Activated T-helper 17 cell treated with anti-CD3 and anti-CD28 coated beads, Interleukin-2, amount 50 U/mL, for 72 hours (primary cell): ENCODE data around the gene FOXP4. TPM values are rescaled to one million over a fixed set of nuclear protein-coding genes. Genes with fewer than 3 reads are reported as not detected.

ENCODE experiments used
- ATAC-seq: fragments of 150-1000 bp; cut with Tn5 transposase; replicated peaks from 2 replicates; pipeline ENCODE4 v1.10.0; 2021; ENCODE audit warnings: mild to moderate bottlenecking, moderate library complexity
- H3K27ac Mint-ChIP-seq: one replicate; pipeline ENCODE4 v1.8.0; 2022; ENCODE audit warnings: mixed read lengths
- H3K27me3 Mint-ChIP-seq: one replicate; pipeline ENCODE4 v1.8.0; 2022; ENCODE audit warnings: mixed read lengths
- H3K36me3 Mint-ChIP-seq: one replicate; pipeline ENCODE4 v1.8.0; 2022; ENCODE audit warnings: low read depth, mild to moderate bottlenecking, mixed read lengths
- H3K4me1 Mint-ChIP-seq: one replicate; pipeline ENCODE4 v1.8.0; 2022; ENCODE audit warnings: mixed read lengths
- H3K4me3 Mint-ChIP-seq: one replicate; pipeline ENCODE4 v1.8.0; 2022; ENCODE audit warnings: mild to moderate bottlenecking, mixed read lengths
- H3K9me3 Mint-ChIP-seq: one replicate; pipeline ENCODE4 v1.8.0; 2022; ENCODE audit warnings: mixed read lengths
- total RNA-seq, 2 donors: library from RNA; stranded (reverse); gene quantifications; one replicate each; pipeline ENCODE4 v1.2.3, GENCODE V29; 2022

FOXP4 gene
- total RNA-seq, 2 donors from 2014 or later, result 8.7 to 11.6 TPM

DNA sequence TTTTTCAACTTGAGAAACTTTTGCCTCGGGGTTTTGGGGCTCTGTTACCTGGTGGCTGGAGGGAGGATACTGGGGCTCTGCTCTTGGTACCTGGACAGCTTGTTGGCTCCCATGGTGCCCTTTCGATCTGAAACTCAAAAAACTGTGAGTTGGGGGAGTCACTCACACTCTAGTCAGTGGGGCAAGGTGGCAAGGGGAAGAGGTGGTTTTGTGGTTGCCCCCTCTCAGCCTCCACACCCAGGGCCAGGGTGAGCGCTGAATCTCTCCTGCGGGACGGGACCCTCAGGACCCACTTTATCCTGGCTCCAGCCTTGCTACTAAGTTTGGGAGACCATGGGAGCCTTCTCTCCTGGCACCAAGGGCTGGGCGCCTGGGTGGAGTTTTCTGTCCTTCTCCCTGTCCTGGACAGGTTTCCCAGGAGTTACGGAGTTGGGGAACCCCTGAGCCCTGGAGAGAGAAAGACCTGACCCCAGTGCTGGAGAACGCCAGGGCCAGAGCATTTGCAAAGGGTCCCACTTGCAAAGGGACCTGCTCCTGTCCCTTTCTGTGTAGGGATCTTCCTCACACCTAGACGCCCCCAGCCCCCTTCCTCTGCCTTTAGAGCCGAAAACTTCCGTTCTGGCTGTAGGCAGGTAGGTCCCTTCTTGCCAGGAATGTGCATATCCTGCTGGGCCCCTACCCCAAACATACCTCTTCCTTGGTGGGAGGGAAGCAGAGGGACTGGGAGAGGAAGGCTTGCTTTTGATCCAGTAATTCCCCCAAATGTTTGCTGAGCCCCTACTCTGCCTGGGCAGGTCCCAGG lies 2.9 kb downstream of the FOXP4 start:
- Mint-ChIP-seq H3K27me3 (no peaks in the 10 kb centered on the region), H3K4me3 (peak overlapping the region; percentile 81)

DNA sequence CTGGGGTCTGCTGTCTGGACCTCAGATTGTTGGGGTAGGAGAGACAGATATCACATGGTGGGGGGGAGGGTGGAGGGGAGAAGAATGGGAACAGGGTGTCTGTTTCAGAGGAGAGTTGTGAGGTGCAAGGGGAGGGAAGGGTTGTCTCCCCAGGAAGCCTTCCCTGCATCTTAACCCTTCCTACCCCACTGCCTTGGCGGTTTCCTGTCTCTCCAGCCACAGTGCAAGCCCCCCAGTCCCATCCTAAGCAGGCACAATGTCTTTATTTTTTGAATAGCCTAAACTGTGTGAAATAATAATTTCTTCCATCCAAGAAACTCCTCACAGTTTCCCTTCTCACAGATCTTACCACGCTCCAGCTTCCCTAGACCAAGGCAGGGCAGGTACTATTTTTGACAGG lies 3.5 kb downstream of the FOXP4 start:
- Mint-ChIP-seq H3K4me1 (peaks cover 12% of the 10 kb centered on the region), H3K9me3 (no peaks in the 10 kb centered on the region), H3K36me3 (peaks cover 22% of the 10 kb centered on the region), H3K27me3 (no peaks in the 10 kb centered on the region), H3K27ac (no peak overlapping the region), H3K4me3 (peak overlapping the region; percentile 81)
- no peak for ATAC-seq

More for the DNA sequence above, 2.9 kb downstream of the FOXP4 start:
- Mint-ChIP-seq H3K9me3 (no peaks in the 10 kb centered on the region), H3K27ac (no peak overlapping the region), H3K4me1 (peaks cover 12% of the 10 kb centered on the region), H3K36me3 (peaks cover 22% of the 10 kb centered on the region)
- ATAC-seq, result no peak

DNA sequence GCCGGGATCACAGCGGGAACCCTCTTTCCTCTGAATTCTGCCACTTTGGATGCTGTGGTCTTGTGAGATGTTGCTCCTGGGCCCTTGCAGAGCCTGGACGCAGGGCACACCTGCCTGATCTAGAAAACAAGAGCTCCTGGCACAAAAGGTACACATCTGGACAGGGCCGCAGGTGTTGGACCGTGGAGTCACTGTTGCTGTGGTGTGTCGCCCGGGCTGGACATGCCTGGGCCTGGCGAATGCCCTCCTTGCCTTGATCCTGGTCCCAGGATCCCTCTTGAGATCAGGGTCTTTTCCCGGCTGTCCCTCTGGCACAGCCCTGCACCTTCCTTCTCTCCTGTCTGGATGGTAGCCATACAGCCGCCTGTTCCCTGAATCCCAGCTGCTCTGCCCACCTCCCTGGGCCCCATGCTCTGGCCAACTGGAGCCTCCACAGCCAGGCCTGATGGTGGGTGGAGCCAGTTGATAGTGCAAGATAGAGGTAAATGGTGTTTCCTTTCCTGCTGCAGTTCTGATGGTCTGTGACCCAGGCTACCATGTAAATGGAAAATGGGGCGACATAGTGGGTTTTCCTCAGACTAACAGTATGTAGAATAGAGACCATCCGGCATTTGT lies 5.0 kb downstream of the FOXP4 start:
- Mint-ChIP-seq H3K27ac (no peak overlapping the region), H3K36me3 (peaks cover 22% of the 10 kb centered on the region), H3K4me3 (no peak overlapping the region), H3K4me1 (peaks cover 8% of the 10 kb centered on the region), H3K27me3 (no peaks in the 10 kb centered on the region), H3K9me3 (no peaks in the 10 kb centered on the region)
- ATAC-seq, result no peak

DNA sequence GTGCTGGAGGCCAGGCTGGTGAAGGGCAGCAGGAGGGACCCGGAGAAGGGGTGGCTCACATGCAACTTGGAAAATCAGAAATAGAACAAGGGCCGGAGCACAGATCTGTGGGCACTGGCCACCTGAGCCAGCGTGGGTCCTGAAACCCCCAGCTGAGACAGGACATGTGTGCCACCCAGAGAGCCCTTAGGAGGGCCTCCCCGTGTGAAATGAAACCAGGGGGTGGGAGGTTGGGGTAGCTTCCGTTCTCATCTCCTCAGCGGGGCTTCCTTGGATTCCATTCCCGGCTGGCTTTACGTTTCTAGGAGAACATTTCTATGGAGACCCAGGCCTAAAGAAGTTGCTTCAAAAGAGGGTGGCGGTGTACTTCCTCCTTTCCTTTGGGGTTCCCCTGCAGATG lies 5.7 kb downstream of the FOXP4 start:
- Mint-ChIP-seq H3K27ac (no peak overlapping the region), H3K36me3 (peaks cover 22% of the 10 kb centered on the region), H3K27me3 (no peaks in the 10 kb centered on the region), H3K4me3 (no peak overlapping the region), H3K4me1 (peaks cover 8% of the 10 kb centered on the region), H3K9me3 (no peaks in the 10 kb centered on the region)
- no peak for ATAC-seq

DNA sequence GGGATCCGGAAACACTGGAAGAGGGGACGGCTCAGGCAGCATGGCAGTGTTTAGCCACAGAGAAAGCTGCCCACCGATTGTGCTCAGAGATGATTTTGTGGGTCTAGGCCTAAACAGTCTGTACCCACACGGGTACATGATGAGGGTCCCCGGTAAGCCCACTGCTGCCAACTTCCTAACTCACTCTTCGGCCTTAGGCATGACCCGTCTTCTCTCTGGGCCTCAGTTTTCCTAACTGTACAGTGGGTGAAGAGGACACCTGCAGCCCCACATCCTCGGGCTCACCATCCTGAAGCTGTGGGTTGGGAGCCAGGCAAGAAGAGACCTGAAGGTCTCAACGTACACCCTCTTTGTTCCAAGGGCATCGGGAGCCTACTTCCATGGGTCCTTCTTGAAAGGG lies 6.5 kb downstream of the FOXP4 start:
- peaks cover 22% of the 10 kb centered on the region for H3K36me3 Mint-ChIP-seq
- no peak overlapping the region for H3K27ac Mint-ChIP-seq
- H3K4me1 Mint-ChIP-seq, result peaks cover 8% of the 10 kb centered on the region
- no peaks in the 10 kb centered on the region for H3K9me3 Mint-ChIP-seq
- no peaks in the 10 kb centered on the region for H3K27me3 Mint-ChIP-seq
- no peak for ATAC-seq
- H3K4me3 Mint-ChIP-seq, result no peak overlapping the region

DNA sequence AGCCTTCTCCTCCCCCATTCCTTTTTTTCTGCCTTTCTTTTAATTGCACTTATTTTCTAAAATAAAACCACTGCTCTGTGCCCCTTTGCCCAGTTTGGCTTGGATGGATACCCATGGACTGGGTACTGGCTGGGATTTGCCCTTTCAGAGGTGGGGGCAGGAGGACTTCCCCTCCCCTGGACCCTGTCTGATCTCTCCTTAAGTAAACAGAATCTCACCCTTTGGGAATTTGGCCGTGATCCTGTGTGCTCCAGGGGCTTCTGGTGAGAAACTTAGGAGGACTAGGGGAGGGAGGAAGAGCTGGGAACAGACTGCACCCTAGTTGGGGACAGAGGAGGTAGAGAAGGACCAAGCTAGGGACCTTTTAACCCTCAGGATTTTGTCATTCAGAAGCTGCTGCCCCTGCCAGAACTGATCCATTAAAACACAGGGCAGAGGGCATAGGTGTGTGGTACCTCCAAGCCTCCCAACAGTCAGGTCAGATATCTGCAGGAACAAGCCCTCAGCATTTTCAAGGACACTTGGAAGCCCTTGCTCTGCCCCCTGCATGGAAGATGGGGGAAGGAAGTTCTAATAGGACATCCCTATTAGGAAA lies 7.3 kb downstream of the FOXP4 start:
- Mint-ChIP-seq H3K4me3 (no peak overlapping the region), H3K27ac (no peak overlapping the region), H3K9me3 (no peaks in the 10 kb centered on the region), H3K36me3 (peaks cover 22% of the 10 kb centered on the region), H3K27me3 (no peaks in the 10 kb centered on the region), H3K4me1 (peaks cover 8% of the 10 kb centered on the region)
- ATAC-seq, result no peak

DNA sequence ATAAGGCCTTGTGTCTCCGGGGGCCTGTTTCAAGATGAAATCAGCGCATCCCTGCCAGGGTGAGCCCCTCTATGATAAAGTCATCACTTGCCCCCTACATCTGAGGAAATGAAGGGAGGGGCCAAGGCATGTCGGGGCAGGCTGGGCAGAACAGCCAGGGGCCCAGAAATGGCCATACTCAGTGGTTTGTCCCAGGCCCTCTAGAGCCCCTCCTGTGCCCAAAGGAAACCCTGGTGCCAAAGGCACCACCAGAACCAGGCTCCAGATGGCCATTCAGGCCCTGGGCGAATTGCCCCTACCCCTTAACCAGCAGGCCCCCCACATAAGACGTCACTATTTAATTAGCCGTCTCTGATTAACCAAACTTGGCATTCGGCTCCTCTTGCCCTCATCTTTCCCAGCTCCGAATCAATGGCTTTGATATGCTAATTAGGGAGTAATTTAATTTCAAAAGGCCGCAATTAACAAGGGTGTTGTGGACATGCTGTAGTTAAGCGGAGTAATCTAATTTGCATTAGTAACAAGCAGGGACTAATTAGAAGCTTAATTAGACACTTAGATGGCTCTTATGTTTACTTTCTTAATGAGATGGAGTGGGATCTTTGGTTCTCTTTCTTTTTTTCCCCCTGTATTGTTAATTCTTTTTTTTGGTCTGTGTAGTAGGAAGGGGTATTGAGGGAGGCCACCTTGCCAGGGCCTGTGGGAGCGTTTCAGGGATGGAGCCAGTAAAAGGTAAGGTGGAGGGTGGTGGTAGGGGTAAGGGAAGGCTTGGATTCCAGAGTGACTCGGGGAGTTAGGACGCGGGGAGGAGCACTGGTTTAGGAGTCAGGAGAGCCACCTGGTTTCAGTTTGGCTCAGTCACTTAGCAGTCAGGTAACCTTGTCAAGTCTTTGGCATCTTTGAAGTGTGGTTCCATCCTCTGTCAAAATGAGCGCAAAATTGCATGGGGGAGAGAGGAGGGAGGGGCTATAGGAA lies 9.4 kb downstream of the FOXP4 start:
- H3K9me3 Mint-ChIP-seq, result no peaks in the 10 kb centered on the region
- no peak for ATAC-seq
- peaks cover 12% of the 10 kb centered on the region for H3K36me3 Mint-ChIP-seq
- no peak overlapping the region for H3K27ac Mint-ChIP-seq
- peaks cover 11% of the 10 kb centered on the region for H3K4me1 Mint-ChIP-seq
- H3K4me3 Mint-ChIP-seq, result no peak overlapping the region
- H3K27me3 Mint-ChIP-seq, result no peaks in the 10 kb centered on the region

DNA sequence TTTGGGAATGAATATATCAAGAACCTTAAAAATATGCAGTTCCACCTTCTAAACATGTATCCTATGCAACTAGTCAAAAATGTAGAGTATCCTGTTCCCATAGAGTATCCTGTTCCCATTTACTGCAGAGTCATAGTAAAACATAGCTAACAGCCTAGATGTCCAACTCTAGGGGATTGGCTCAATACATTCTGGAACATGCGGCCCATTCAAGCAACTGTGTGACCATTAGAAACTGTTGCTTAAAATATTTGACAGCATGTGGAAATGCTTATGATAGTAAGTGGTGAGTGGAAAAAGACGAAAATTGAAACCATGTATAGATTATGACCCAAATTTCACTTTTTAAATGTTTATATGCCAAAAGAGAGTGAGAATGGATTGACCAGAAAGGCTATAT lies 11.2 kb downstream of the FOXP4 start:
- Mint-ChIP-seq H3K4me3 (no peak overlapping the region), H3K27ac (no peak overlapping the region), H3K9me3 (no peaks in the 10 kb centered on the region), H3K27me3 (no peaks in the 10 kb centered on the region), H3K36me3 (no peaks in the 10 kb centered on the region), H3K4me1 (peaks cover 7% of the 10 kb centered on the region)
- no peak for ATAC-seq

DNA sequence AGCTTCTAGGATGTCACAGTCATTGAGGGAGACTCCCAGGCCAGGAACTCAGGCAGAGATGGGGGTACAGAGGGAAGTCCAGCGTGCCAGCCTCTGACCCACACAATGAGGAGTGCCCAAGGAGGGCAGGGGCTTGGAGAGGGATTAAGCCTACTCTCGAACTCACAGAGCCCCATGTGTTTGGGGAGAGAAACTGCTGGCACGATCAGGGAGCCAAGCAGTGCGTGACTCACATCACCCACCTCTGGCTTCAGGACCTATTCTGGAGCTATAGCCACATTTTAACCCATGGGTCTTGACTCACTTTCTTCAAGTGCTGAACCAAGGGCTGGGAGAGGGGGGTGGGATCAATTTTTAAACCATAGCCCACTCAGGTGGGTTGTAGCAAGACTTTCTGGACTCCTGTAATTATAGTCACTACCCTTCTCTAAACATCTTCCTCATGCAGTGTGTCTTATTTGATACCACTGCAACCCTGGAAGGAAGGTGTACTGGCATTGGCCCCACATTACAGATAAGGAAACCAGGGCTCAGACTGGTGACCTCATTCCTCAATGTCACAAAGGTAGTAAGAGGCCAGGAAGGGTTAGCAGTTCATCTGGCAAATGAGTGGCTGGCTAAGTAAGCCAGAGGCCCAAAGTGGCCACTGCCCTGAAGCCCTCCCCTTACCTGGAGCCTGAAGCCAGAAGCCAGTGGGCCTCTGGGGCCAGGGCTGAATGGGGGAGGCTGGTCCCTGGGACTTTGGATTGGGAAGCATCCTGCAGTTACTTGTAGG lies 12.0 kb downstream of the FOXP4 start:
- H3K27ac Mint-ChIP-seq, result no peak overlapping the region
- H3K27me3 Mint-ChIP-seq, result no peaks in the 10 kb centered on the region
- no peak for ATAC-seq
- H3K4me1 Mint-ChIP-seq, result peaks cover 7% of the 10 kb centered on the region
- H3K4me3 Mint-ChIP-seq, result no peak overlapping the region
- no peaks in the 10 kb centered on the region for H3K36me3 Mint-ChIP-seq
- H3K9me3 Mint-ChIP-seq, result no peaks in the 10 kb centered on the region

DNA sequence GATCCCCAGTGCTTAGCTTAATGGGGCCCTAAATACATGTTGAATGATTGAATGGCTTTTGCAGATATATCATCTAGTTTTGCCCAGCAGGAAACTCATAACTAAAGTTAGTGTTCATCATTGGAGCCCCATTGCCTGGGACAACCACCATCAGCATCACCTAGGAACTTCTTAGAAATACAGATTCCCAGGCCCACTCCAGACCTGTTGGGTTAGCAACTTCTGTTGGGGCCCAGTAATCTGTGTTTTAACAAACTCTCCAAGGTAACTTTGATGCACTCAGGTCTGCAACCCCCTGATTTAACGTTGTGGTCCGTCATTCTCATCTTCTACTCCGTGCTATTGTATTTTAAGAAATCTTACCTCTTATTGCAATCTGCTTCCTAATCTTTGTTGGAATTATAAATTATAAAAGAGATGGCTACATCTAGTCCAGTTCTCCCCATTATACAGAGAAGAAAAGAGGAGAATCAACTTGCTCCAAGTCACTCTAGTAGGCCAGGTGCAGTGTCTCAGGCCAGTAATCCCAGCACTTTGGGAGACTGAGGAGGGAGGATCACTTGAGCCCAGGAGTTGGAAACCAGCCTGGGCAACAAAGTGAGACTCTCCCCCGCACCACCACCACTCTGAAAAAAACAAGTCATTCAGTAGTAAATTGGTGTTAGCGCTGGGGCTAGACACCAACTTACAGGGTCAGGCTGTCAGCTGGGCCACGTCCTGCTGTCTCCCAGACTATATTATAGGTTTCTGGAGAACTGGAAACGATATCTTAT lies 13.7 kb downstream of the FOXP4 start:
- peak overlapping the region; percentile 81 for H3K27ac Mint-ChIP-seq
- ATAC-seq, result no peak
- H3K4me3 Mint-ChIP-seq, result peak overlapping the region; percentile 89
- no peaks in the 10 kb centered on the region for H3K27me3 Mint-ChIP-seq
- no peaks in the 10 kb centered on the region for H3K9me3 Mint-ChIP-seq
- peaks cover 7% of the 10 kb centered on the region for H3K4me1 Mint-ChIP-seq
- peaks cover 3% of the 10 kb centered on the region for H3K36me3 Mint-ChIP-seq

DNA sequence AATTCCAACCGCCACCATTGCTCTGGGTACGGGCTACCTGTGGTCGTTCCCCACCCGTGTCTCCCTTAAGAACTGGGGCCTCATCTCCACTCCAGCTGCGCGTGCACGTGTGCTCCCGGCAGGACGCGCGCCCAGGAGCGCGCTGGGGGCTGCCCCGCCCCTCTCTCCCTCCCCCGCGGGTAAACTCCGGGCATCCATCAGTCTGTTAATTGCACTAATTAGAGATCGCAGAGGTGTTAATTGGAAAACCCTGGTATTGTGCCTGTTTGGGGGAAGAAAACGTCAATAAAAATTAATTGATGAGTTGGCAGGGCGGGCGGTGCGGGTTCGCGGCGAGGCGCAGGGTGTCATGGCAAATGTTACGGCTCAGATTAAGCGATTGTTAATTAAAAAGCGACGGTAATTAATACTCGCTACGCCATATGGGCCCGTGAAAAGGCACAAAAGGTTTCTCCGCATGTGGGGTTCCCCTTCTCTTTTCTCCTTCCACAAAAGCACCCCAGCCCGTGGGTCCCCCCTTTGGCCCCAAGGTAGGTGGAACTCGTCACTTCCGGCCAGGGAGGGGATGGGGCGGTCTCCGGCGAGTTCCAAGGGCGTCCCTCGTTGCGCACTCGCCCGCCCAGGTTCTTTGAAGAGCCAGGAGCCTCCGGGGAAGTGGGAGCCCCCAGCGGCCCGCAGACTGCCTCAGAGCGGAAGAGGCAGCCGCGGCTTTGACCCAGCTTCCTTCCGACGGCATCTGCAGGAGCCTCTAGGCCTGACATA lies 14.4 kb downstream of the FOXP4 start:
- peak overlapping the region; percentile 81 for H3K27ac Mint-ChIP-seq
- peaks cover 7% of the 10 kb centered on the region for H3K4me1 Mint-ChIP-seq
- no peaks in the 10 kb centered on the region for H3K9me3 Mint-ChIP-seq
- H3K36me3 Mint-ChIP-seq, result peaks cover 11% of the 10 kb centered on the region
- peak; percentile 92 for ATAC-seq
- peak overlapping the region; percentile 89 for H3K4me3 Mint-ChIP-seq
- H3K27me3 Mint-ChIP-seq, result no peaks in the 10 kb centered on the region

DNA sequence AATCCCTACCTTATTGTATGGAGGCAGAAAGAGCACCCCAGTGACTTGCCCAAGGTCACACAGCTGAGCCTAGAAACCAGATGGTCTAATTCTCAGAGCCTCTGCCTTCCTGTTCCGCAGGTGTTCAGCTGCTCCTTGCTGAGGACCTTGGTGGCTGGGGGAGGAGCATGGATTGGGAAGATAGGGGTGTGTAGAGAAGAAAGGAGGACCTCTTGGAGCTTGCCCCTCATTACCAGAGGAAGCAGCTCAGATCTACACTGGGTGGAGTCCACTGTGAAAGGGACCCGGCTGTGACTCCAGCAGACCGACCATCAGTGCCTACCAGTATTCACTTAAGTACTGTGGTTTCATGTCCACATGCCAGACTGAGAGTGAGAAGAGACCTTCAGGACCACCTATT lies 15.2 kb downstream of the FOXP4 start:
- Mint-ChIP-seq H3K4me1 (peaks cover 12% of the 10 kb centered on the region), H3K36me3 (peaks cover 19% of the 10 kb centered on the region), H3K9me3 (no peaks in the 10 kb centered on the region), H3K27ac (peak overlapping the region; percentile 81), H3K27me3 (no peaks in the 10 kb centered on the region), H3K4me3 (peak overlapping the region; percentile 89)
- ATAC-seq, result no peak
